ENCODE measurements around the gene HM13.

DNA sequence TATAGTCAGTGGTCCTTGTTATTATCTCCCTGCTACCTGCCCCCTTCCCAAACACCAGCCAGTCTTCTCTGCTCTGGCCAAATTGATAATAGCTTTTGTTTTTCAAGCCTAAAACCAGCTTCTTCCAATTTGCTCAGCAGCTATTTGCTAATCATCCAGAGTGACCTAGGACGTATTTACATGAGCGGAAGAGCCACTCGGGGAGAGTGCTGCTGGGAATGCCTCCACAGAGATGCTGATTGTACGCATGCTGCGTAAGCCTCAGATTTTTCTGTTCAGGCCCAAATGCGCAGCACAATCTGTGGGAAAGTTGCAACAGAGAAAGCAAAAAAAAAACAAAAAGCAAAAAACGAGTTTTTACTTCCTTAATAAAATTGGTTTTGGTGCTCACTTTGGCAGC is 66.5 kb downstream of the HM13 start:
- no peak for TF ChIP-seq POLR2A (IDR thresholded peaks at IDR 0.05; ENCODE audit: low read depth, low read length)
- no peak for TF ChIP-seq POLR2AphosphoS5 (IDR thresholded peaks at IDR 0.05; ENCODE audit: low read depth, low read length)

Measured in GM12891 (cell line).